Measurements from ENCODE around the gene EDNRB. TPM values are rescaled to one million over a fixed set of nuclear protein-coding genes. Genes with fewer than 3 reads are reported as not detected.

Gene EDNRB
- total and polyA plus RNA-seq, 4 donors, result 11.3 to 20.4 (median 14.1) TPM

- no peak for DNase-seq (ENCODE audit: low spot score)
- Histone ChIP-seq H3K9ac (ENCODE audit: low read depth in 1 of 2, low read length in 2 of 2) (no peak overlapping the region), H3K9me3 (ENCODE audit: control insufficient read depth in 4 of 4, low read length in 3 of 4) (no peaks in the 10 kb centered on the region), H3K27me3 (ENCODE audit: control insufficient read depth in 4 of 4, insufficient read depth in 4 of 4, low read length in 3 of 4) (no peaks in the 10 kb centered on the region), H3K4me3 (ENCODE audit: low read depth in 1 of 3, low read length in 3 of 3) (no peak overlapping the region), H3K4me1 (ENCODE audit: control insufficient read depth in 4 of 4, insufficient read depth in 4 of 4, low read length in 3 of 4) (no peaks in the 10 kb centered on the region), H3K27ac (ENCODE audit: low read depth in 1 of 2, low read length in 2 of 2) (no peak overlapping the region), H3K36me3 (ENCODE audit: control insufficient read depth in 4 of 4, insufficient read depth in 3 of 4, low read depth in 1 of 4, low read length in 3 of 4) (no peaks in the 10 kb centered on the region)
- 75% methylated on average over 1 of the region's 1 CpG for WGBS
- TF ChIP-seq RXRA (IDR thresholded peaks at IDR 0.05) (no peak), GABPA (IDR thresholded peaks at IDR 0.05 in 1 of 2, conservative IDR thresholded peaks at IDR 0.05 in 1 of 2) (no peak), CTCF (IDR thresholded peaks at IDR 0.05; ENCODE audit: low read depth, low read length, missing input control) (no peak), YY1 (IDR thresholded peaks at IDR 0.05) (no peak), SP1 (IDR thresholded peaks at IDR 0.05) (no peak), NR2F2 (IDR thresholded peaks at IDR 0.05) (no peak), HNF4G (IDR thresholded peaks at IDR 0.05) (no peak), FOXA2 (IDR thresholded peaks at IDR 0.05) (no peak), HNF4A (conservative IDR thresholded peaks at IDR 0.05) (no peak), RAD21 (IDR thresholded peaks at IDR 0.05) (no peak), FOXA1 (IDR thresholded peaks at IDR 0.05) (no peak), MAX (IDR thresholded peaks at IDR 0.05) (no peak), TAF1 (conservative IDR thresholded peaks at IDR 0.05) (no peak)
- TF ChIP-seq, protein P1, sequence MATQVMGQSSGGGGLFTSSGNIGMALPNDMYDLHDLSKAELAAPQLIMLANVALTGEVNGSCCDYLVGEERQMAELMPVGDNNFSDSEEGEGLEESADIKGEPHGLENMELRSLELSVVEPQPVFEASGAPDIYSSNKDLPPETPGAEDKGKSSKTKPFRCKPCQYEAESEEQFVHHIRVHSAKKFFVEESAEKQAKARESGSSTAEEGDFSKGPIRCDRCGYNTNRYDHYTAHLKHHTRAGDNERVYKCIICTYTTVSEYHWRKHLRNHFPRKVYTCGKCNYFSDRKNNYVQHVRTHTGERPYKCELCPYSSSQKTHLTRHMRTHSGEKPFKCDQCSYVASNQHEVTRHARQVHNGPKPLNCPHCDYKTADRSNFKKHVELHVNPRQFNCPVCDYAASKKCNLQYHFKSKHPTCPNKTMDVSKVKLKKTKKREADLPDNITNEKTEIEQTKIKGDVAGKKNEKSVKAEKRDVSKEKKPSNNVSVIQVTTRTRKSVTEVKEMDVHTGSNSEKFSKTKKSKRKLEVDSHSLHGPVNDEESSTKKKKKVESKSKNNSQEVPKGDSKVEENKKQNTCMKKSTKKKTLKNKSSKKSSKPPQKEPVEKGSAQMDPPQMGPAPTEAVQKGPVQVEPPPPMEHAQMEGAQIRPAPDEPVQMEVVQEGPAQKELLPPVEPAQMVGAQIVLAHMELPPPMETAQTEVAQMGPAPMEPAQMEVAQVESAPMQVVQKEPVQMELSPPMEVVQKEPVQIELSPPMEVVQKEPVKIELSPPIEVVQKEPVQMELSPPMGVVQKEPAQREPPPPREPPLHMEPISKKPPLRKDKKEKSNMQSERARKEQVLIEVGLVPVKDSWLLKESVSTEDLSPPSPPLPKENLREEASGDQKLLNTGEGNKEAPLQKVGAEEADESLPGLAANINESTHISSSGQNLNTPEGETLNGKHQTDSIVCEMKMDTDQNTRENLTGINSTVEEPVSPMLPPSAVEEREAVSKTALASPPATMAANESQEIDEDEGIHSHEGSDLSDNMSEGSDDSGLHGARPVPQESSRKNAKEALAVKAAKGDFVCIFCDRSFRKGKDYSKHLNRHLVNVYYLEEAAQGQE (IDR thresholded peaks at IDR 0.05), result no peak
- TF ChIP-seq, protein P2, sequence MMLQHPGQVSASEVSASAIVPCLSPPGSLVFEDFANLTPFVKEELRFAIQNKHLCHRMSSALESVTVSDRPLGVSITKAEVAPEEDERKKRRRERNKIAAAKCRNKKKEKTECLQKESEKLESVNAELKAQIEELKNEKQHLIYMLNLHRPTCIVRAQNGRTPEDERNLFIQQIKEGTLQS (IDR thresholded peaks at IDR 0.05), result no peak
Observed at GRCh38 chr13:77846173-77846572, 72.5 kb downstream of the EDNRB start.

Small RNA genes within 50 kb of the gene (small RNA-seq; reads per million reads assigned to genes)
- not detected for gene RN7SL810P

Other genes with a start within 250 kb of the EDNRB start
- 1 to 10 TPM; 7.8 to 7.9 TPM for gene SLAIN1, start 221.1 kb downstream of the EDNRB start, total RNA-seq
- 1 to 10 TPM; 1.9 to 6.4 TPM for gene SLAIN1, start 221.1 kb downstream of the EDNRB start, polyA plus RNA-seq

Data from liver (tissue), 10 donors.